ENCODE results near the gene RUSC1. TPM values are rescaled to one million over a fixed set of nuclear protein-coding genes. Genes with fewer than 3 reads are reported as not detected.

Gene RUSC1
- total and polyA plus RNA-seq, 8 donors, result 32.7 to 43.3 (median 36.7) TPM

- ATAC-seq, result no peak
- TF ChIP-seq CTCF (IDR thresholded peaks at IDR 0.05), result no peak
These were observed 19.3 kb upstream of the RUSC1 start, which contains the start of gene PKLR for GRCh38 chr1:155301342-155301841. PKLR (minus strand) TSS chr1:155301438; CDS start chr1:155301395, 43 bp downstream.

GRCh38 chr1:155304558-155305063 lies 16.1 kb upstream of the RUSC1 start:
- no peaks in the 10 kb centered on the region for H3K9me3 ChIP-seq
- peaks cover under 1 to 14% of the 10 kb centered on the region in 2 donors for H3K4me1 ChIP-seq
- H3K4me3 ChIP-seq, result no peak overlapping the region
- ATAC-seq (no peak), DNase-seq (peak in 1 of 4 donors; percentile 15)
- intact Hi-C loops (cut with DNase I), result no loop called here
- H3K36me3 ChIP-seq, result no peaks in the 10 kb centered on the region
- no peak for TF ChIP-seq CTCF (IDR thresholded peaks at IDR 0.05)
- H3K27me3 ChIP-seq, result no peaks in the 10 kb centered on the region
- H3K27ac ChIP-seq, result no peak overlapping the region

More at GRCh38 chr1:155301342-155301841, 19.3 kb upstream of the RUSC1 start, which contains the start of gene PKLR:
- Histone ChIP-seq H3K36me3 (no peaks in the 10 kb centered on the region), H3K27me3 (peaks cover 0 to 9% of the 10 kb centered on the region in 2 donors), H3K9me3 (no peaks in the 10 kb centered on the region), H3K4me1 (no peaks in the 10 kb centered on the region), H3K4me3 (no peak within 1 kb of the TSS), H3K27ac (no peak within 1 kb of the TSS)
- peak in 1 of 4 donors; percentile 24 for DNase-seq
- intact Hi-C loops (cut with DNase I), result no loop called here

- no peak overlapping the region for H3K4me3 ChIP-seq
- no peak for ATAC-seq
- TF ChIP-seq CTCF (IDR thresholded peaks at IDR 0.05), result no peak
- intact Hi-C loops (cut with DNase I), result no loop called here
- H3K36me3 ChIP-seq, result peaks cover 0 to 7% of the 10 kb centered on the region in 2 donors
- H3K27me3 ChIP-seq, result no peaks in the 10 kb centered on the region
- H3K4me1 ChIP-seq, result peaks cover 6 to 27% of the 10 kb centered on the region in 2 donors
- H3K9me3 ChIP-seq, result no peaks in the 10 kb centered on the region
- DNase-seq, result peak in 1 of 4 donors; percentile 47
- no peak overlapping the region for H3K27ac ChIP-seq
These were observed 14.8 kb upstream of the RUSC1 start for GRCh38 chr1:155305881-155306391.

- Histone ChIP-seq H3K9me3 (no peaks in the 10 kb centered on the region), H3K4me1 (peaks cover 6 to 40% of the 10 kb centered on the region in 2 donors), H3K36me3 (peaks cover 0 to 20% of the 10 kb centered on the region in 2 donors), H3K4me3 (no peak overlapping the region), H3K27me3 (no peaks in the 10 kb centered on the region), H3K27ac (no peak overlapping the region)
- intact Hi-C loops (cut with DNase I), result no loop called here
- TF ChIP-seq CTCF (IDR thresholded peaks at IDR 0.05), result peak; percentile 8 to 19
- no peak for ATAC-seq
- DNase-seq, result peak in 1 of 4 donors; percentile 50
These were observed 13.4 kb upstream of the RUSC1 start for GRCh38 chr1:155307247-155307740.

Measured in left lung (tissue), 10 donors.